Lung (tissue), 12 donors: ENCODE measurements around the gene TIMM10. TPM values are rescaled to one million over a fixed set of nuclear protein-coding genes. Genes with fewer than 3 reads are reported as not detected.

ENCODE experiments used
- ATAC-seq: fragments of 200-7000 bp; cut with Tn5 transposase; one replicate; pipeline ENCODE4 v1.9.1; 2020; ENCODE audit warnings: moderate number of reproducible peaks; ENCODE audit not compliant: insufficient read depth, low FRiP score
- DNase-seq, 3 donors: peaks; one replicate each; pipeline ENCODE4 v3.0.0-alpha.2; 2013 to 2017
- H3K27ac ChIP-seq, 2 donors: one replicate each; pipeline ENCODE4 v1.5.1; 2013; ENCODE audit warnings: mild to moderate bottlenecking in 2 of 2, moderate library complexity in 2 of 2, control low read depth in 1 of 2, inconsistent platforms in 1 of 2, low read depth in 1 of 2, low read length in 1 of 2
- H3K27me3 ChIP-seq, 3 donors: one replicate each; pipeline ENCODE4 v1.5.1; 2013; ENCODE audit warnings: low read length in 2 of 3; ENCODE audit not compliant: control insufficient read depth in 3 of 3, insufficient read depth in 3 of 3
- H3K36me3 ChIP-seq, 4 donors: one replicate each; pipeline ENCODE4 v1.5.1; 2013; ENCODE audit warnings: low read length in 4 of 4, mild to moderate bottlenecking in 1 of 4, moderate library complexity in 1 of 4; ENCODE audit not compliant: control insufficient read depth in 4 of 4, insufficient read depth in 4 of 4
- H3K4me1 ChIP-seq, 5 donors: one replicate each; pipeline ENCODE4 v1.5.1; 2013; ENCODE audit warnings: low read length in 5 of 5, mild to moderate bottlenecking in 2 of 5, moderate library complexity in 1 of 5; ENCODE audit not compliant: control insufficient read depth in 5 of 5, insufficient read depth in 5 of 5
- H3K4me3 ChIP-seq: one replicate; pipeline ENCODE4 v1.5.1; 2013; ENCODE audit warnings: mild to moderate bottlenecking, control low read depth, moderate library complexity
- H3K9ac ChIP-seq, 2 donors: one replicate each; pipeline ENCODE4 v1.5.1; 2013; ENCODE audit warnings: low read length in 2 of 2, control low read depth in 1 of 2; ENCODE audit not compliant: insufficient read depth in 1 of 2
- H3K9me3 ChIP-seq, 4 donors: one replicate each; pipeline ENCODE4 v1.5.1; 2013; ENCODE audit warnings: low read length in 3 of 4, mild to moderate bottlenecking in 1 of 4, moderate library complexity in 1 of 4; ENCODE audit not compliant: control insufficient read depth in 4 of 4, insufficient read depth in 3 of 4
- WGBS, 2 donors: extraction: QIAGEN DNeasy Blood & Tissue Kit; methylation state at CpG; one replicate each; pipeline ENCODE4 v1.1.7; 2013; 5-methylcytosine and 5-hydroxymethylcytosine counted together
- polyA plus RNA-seq, 2 donors: library from polyadenylated mRNA; stranded (reverse); fragments of 200-250 nt; gene quantifications; one replicate each; pipeline ENCODE4 v1.2.1, GENCODE V29; 2013
- total RNA-seq, 2 donors: library from RNA; depleted of rRNA in 1 of 2; stranded (reverse); fragments of >200 nt in 1 of 2; gene quantifications; one replicate each; pipeline ENCODE4 v1.2.1, GENCODE V29; 2014 to 2021
- TF ChIP-seq, protein P1 (sequence below): IDR thresholded peaks from 2 replicates; pipeline ENCODE4 v1.5.1; 2012; ENCODE audit warnings: mild to moderate bottlenecking; ENCODE audit errors: control extremely low read depth, extremely low read depth
- donor health status: control.
- donor health status: control.
- donor health status: Bipolar disorder and iron deficiency.
- donor health status: healthy.
- donor health status: DM: yes; HTN: yes; CAD: no.

The TIMM10 gene
- total and polyA plus RNA-seq, 4 donors: 10.4 to 64.7 (median 45.8) TPM

DNA sequence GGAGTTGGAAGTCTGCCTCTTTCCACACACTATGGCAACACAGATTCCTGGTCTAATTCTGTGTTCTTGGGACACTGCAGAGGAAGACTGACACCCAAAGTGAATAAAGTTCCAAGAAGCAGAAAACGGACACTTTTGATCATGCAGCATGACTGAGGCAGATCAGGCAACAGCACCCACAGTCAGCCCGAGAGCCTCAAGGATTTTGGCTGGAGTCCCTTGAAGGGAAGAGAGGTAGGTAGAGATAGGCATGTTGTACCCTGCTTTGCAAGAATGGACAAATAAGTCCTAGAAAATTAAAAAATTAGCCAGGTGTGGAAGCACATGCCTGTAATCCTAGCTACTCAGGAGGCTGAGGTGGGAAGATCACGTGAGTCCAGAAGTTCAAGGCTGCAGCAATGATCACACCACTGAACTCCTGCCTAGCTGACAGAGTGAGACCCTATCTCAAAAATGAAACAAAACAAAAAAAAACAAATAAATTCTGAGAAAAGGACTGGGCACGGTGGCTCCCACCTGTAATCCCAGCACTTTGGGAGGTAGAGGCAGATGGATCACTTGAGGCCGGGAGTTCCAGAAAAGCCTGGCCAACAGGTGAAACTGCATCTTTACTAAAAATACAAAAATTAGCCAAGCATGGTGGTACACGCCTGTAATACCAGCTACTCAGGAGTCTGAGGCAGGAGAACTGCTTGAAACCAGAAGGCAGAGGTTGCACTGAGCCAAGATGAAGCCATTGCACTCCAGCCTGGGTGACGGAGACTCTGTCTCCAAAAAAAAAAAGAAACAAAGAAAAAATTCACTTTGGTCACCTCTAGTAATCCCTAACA, 22.0 kb downstream of the TIMM10 start:
- Histone ChIP-seq H3K9me3 (no peaks in the 10 kb centered on the region), H3K4me3 (no peak overlapping the region), H3K27ac (no peak overlapping the region), H3K4me1 (peaks cover 0 to under 1% (median 0%) of the 10 kb centered on the region in 5 donors), H3K36me3 (peaks cover 0 to 5% (median under 1%) of the 10 kb centered on the region in 4 donors), H3K27me3 (no peaks in the 10 kb centered on the region), H3K9ac (no peak overlapping the region)
- DNase-seq (no peak), ATAC-seq (no peak)
- 92 to 93% methylated on average over 7 of the region's 7 CpGs for WGBS, 2 donors
- TF ChIP-seq, protein P1, sequence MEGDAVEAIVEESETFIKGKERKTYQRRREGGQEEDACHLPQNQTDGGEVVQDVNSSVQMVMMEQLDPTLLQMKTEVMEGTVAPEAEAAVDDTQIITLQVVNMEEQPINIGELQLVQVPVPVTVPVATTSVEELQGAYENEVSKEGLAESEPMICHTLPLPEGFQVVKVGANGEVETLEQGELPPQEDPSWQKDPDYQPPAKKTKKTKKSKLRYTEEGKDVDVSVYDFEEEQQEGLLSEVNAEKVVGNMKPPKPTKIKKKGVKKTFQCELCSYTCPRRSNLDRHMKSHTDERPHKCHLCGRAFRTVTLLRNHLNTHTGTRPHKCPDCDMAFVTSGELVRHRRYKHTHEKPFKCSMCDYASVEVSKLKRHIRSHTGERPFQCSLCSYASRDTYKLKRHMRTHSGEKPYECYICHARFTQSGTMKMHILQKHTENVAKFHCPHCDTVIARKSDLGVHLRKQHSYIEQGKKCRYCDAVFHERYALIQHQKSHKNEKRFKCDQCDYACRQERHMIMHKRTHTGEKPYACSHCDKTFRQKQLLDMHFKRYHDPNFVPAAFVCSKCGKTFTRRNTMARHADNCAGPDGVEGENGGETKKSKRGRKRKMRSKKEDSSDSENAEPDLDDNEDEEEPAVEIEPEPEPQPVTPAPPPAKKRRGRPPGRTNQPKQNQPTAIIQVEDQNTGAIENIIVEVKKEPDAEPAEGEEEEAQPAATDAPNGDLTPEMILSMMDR: no peak

DNA sequence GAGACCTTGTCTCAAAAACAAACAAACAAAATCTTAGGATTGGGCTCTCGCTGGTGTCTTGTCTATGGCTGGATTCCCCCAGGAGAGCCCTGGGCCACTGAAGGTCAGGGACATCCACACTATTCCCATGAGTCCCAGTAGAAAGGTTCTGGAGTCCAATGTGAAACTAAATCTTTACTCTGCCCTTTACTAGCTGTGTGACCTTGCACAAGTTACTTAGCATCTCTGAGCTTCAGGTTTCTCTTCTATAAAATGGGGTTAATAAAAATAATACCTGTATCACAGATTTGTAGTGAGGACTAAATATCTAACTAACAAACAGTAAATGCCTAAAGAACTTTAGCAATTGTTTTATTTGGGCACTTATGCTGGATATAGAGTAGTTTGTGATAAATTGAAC, 24.0 kb downstream of the TIMM10 start:
- Histone ChIP-seq H3K36me3 (peaks cover 0 to 5% (median under 1%) of the 10 kb centered on the region in 4 donors), H3K4me1 (no peaks in the 10 kb centered on the region), H3K27me3 (no peaks in the 10 kb centered on the region), H3K27ac (no peak overlapping the region), H3K4me3 (no peak overlapping the region), H3K9ac (no peak overlapping the region), H3K9me3 (no peaks in the 10 kb centered on the region)
- TF ChIP-seq, protein P1: no peak
- WGBS, 2 donors: 86 to 95% methylated on average over 1 of the region's 1 CpG
- ATAC-seq (no peak), DNase-seq (no peak)

DNA sequence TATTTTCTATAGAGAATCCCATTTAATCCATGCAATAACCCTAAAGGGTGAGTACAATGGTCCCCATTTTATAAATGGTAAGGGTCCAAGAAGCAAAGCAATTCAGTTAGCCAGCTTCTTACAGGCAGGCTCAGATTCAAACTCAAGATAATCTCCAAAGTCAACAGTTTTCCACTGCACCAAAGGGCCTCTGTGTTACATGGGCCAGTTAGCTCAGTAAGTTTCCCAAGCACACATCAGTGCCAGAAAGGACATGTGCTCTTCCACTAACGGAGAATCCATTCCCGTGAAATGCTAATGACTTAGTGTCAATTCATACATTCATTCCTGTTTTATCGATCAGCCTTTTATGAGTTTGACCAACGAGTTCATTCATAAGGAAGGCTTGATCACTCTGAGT, 26.0 kb downstream of the TIMM10 start:
- no peak overlapping the region for H3K9ac ChIP-seq
- DNase-seq (no peak), ATAC-seq (no peak)
- H3K27ac ChIP-seq: no peak overlapping the region
- no peak overlapping the region for H3K4me3 ChIP-seq
- 90 to 94% methylated on average over 4 of the region's 4 CpGs for WGBS, 2 donors
- TF ChIP-seq, protein P1: no peak
- peaks cover 0 to 5% (median under 1%) of the 10 kb centered on the region in 4 donors for H3K36me3 ChIP-seq
- no peaks in the 10 kb centered on the region for H3K9me3 ChIP-seq
- H3K4me1 ChIP-seq: peaks cover 4 to 9% (median 7%) of the 10 kb centered on the region in 5 donors
- H3K27me3 ChIP-seq: no peaks in the 10 kb centered on the region
